WTC11 (cell line): ENCODE data around the gene DISC1. TPM values are rescaled to one million over a fixed set of nuclear protein-coding genes. Genes with fewer than 3 reads are reported as not detected.

Experiments used
- ATAC-seq: fragments of 200-7000 bp; cut with Tn5 transposase; 2 replicates; pipeline ENCODE4 v1.10.0; 2021; ENCODE audit warnings: mild to moderate bottlenecking, moderate library complexity
- CTCF ChIA-PET: fragments of 300-600 bp; sonication (Branson Sonifier 250); formaldehyde crosslinking; loops from one replicate; lab custom pipeline; 2021; ENCODE audit warnings: antibody characterized with exemption; lab: Charles Lee
- POLR2A ChIA-PET: fragments of 350-600 bp; sonication (Branson Sonifier 250); formaldehyde crosslinking; loops from one replicate; lab custom pipeline; 2021; ENCODE audit warnings: antibody characterized with exemption; lab: Charles Lee
- DNase-seq: peaks from one replicate; pipeline ENCODE4 v3.0.0; 2021; ENCODE audit warnings: low spot score
- H3K27ac Mint-ChIP-seq: 2 replicates; pipeline ENCODE4 v1.8.0; 2021; ENCODE audit warnings: mixed read lengths
- H3K27me3 Mint-ChIP-seq: 2 replicates; pipeline ENCODE4 v1.8.0; 2021; ENCODE audit warnings: low read depth, mild to moderate bottlenecking, moderate library complexity, mixed read lengths
- H3K36me3 Mint-ChIP-seq: 2 replicates; pipeline ENCODE4 v1.8.0; 2021; ENCODE audit warnings: mixed read lengths
- H3K4me1 Mint-ChIP-seq: 2 replicates; pipeline ENCODE4 v1.8.0; 2022; ENCODE audit warnings: mixed read lengths
- H3K4me3 Mint-ChIP-seq: 2 replicates; pipeline ENCODE4 v1.8.0; 2021; ENCODE audit warnings: mild to moderate bottlenecking, moderate library complexity, mixed read lengths
- H3K9me3 Mint-ChIP-seq: 2 replicates; pipeline ENCODE4 v1.8.0; 2021; ENCODE audit warnings: mixed read lengths
- CBFB ChIP-seq: sonication (generic); formaldehyde crosslinking; IDR thresholded peaks from 2 replicates; pipeline ENCODE4 v1.8.1; 2022; ENCODE audit warnings: mild to moderate bottlenecking, low read depth, missing genetic modification reagents
- CREB1 ChIP-seq: sonication (generic); formaldehyde crosslinking; IDR thresholded peaks from 2 replicates; pipeline ENCODE4 v1.8.0; 2023; ENCODE audit warnings: mild to moderate bottlenecking, missing genetic modification reagents
- FOXK1 ChIP-seq: sonication (generic); formaldehyde crosslinking; IDR thresholded peaks from 2 replicates; pipeline ENCODE4 v1.8.0; 2022; ENCODE audit warnings: mild to moderate bottlenecking, moderate library complexity, missing genetic modification reagents
- GRHL2 ChIP-seq: fragments of 250-450 bp; sonication (Bioruptor Pico); IDR thresholded peaks from 2 replicates; pipeline ENCODE4 v1.8.0; 2022; ENCODE audit warnings: mild to moderate bottlenecking, moderate library complexity; ENCODE audit not compliant: insufficient replicate concordance, severe bottlenecking
- GTF2I ChIP-seq: fragments of 250-450 bp; sonication (Bioruptor Pico); conservative IDR thresholded peaks from 2 replicates; pipeline ENCODE4 v1.4.0; 2021; ENCODE audit warnings: mild to moderate bottlenecking
- HMGA2 ChIP-seq: fragments of 250-450 bp; sonication (Bioruptor Pico); IDR thresholded peaks from 2 replicates; pipeline ENCODE4 v1.4.0; 2021; ENCODE audit warnings: mild to moderate bottlenecking, moderate library complexity
- JUN ChIP-seq: sonication (generic); formaldehyde crosslinking; IDR thresholded peaks from 2 replicates; pipeline ENCODE4 v1.8.0; 2023; ENCODE audit warnings: mild to moderate bottlenecking, missing genetic modification reagents
- MYBL2 ChIP-seq: sonication (generic); formaldehyde crosslinking; IDR thresholded peaks from 2 replicates; pipeline ENCODE4 v1.8.1; 2023; ENCODE audit warnings: mild to moderate bottlenecking, moderate library complexity, missing genetic modification reagents
- RORB ChIP-seq: fragments of 250-450 bp; sonication (Bioruptor Pico); IDR thresholded peaks from 2 replicates; pipeline ENCODE4 v1.9.0; 2021; ENCODE audit warnings: mild to moderate bottlenecking
- TCF7 ChIP-seq: sonication (generic); formaldehyde crosslinking; IDR thresholded peaks from 2 replicates; pipeline ENCODE4 v1.8.0; 2022; ENCODE audit warnings: mild to moderate bottlenecking, low read depth, missing genetic modification reagents, moderate library complexity
- ZBTB21 ChIP-seq: sonication (generic); formaldehyde crosslinking; IDR thresholded peaks from 2 replicates; pipeline ENCODE4 v1.8.1; 2023; ENCODE audit warnings: mild to moderate bottlenecking, missing genetic modification reagents, borderline replicate concordance
- ZNF416 ChIP-seq: fragments of 250-450 bp; sonication (Bioruptor Pico); IDR thresholded peaks from 2 replicates; pipeline ENCODE4 v1.9.0; 2021; ENCODE audit warnings: mild to moderate bottlenecking, inconsistent platforms
- total RNA-seq: library from RNA; stranded (reverse); gene quantifications from 3 replicates; pipeline ENCODE4 v1.2.3, GENCODE V29; 2021
- TF ChIP-seq, protein P1 (sequence below): sonication (generic); formaldehyde crosslinking; IDR thresholded peaks from 2 replicates; pipeline ENCODE4 v1.8.1; 2023; ENCODE audit warnings: mild to moderate bottlenecking, missing genetic modification reagents
- TF ChIP-seq, protein P2 (sequence below): sonication (generic); formaldehyde crosslinking; IDR thresholded peaks from 2 replicates; pipeline ENCODE4 v1.8.0; 2023; ENCODE audit warnings: missing genetic modification reagents, mild to moderate bottlenecking, borderline replicate concordance
- TF ChIP-seq, protein P3 (sequence below): sonication (generic); formaldehyde crosslinking; IDR thresholded peaks from 2 replicates; pipeline ENCODE4 v1.8.0; 2022; ENCODE audit warnings: mild to moderate bottlenecking, missing genetic modification reagents
- TF ChIP-seq, protein P4 (sequence below): sonication (generic); formaldehyde crosslinking; IDR thresholded peaks from 2 replicates; pipeline ENCODE4 v1.8.0; 2022; ENCODE audit warnings: mild to moderate bottlenecking, missing genetic modification reagents
- TF ChIP-seq, protein P5 (sequence below): sonication (generic); formaldehyde crosslinking; IDR thresholded peaks from 2 replicates; pipeline ENCODE4 v1.8.1; 2022; ENCODE audit warnings: missing genetic modification reagents, borderline replicate concordance
- TF ChIP-seq, protein P6 (sequence below): sonication (generic); formaldehyde crosslinking; IDR thresholded peaks from 2 replicates; pipeline ENCODE4 v1.8.1; 2023; ENCODE audit warnings: mild to moderate bottlenecking, missing genetic modification reagents
- TF ChIP-seq, protein P7 (sequence below): sonication (generic); formaldehyde crosslinking; IDR thresholded peaks from 2 replicates; pipeline ENCODE4 v1.8.1; 2023; ENCODE audit warnings: mild to moderate bottlenecking, missing genetic modification reagents, moderate library complexity

DISC1 gene
- total RNA-seq, 1 experiment from 2014 or later, result 5.5 TPM

DNA sequence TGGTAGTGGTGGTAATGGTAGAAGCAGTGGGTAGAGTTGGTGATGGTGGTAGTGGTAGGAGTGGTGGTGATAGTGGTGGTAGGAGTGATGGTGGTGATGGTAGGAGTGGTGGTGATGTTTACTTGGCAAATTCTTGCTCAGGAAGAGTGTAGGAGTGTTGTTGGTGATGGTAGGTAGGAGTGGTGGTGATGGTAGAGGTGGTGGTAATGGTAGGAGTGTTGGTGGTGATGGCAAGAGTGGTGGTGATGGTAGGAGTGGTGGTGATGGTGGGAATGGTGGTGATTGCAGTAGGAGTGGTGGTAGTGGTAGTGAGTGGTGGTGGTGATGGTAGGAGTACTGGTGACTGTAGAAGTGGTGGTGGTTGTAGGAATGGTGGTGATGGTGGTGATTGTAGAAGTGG is 106.5 kb downstream of the DISC1 start:
- H3K27ac Mint-ChIP-seq, result no peak overlapping the region
- CTCF ChIA-PET, result no interaction called here
- TF ChIP-seq, protein P1, sequence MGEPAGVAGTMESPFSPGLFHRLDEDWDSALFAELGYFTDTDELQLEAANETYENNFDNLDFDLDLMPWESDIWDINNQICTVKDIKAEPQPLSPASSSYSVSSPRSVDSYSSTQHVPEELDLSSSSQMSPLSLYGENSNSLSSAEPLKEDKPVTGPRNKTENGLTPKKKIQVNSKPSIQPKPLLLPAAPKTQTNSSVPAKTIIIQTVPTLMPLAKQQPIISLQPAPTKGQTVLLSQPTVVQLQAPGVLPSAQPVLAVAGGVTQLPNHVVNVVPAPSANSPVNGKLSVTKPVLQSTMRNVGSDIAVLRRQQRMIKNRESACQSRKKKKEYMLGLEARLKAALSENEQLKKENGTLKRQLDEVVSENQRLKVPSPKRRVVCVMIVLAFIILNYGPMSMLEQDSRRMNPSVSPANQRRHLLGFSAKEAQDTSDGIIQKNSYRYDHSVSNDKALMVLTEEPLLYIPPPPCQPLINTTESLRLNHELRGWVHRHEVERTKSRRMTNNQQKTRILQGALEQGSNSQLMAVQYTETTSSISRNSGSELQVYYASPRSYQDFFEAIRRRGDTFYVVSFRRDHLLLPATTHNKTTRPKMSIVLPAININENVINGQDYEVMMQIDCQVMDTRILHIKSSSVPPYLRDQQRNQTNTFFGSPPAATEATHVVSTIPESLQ (CRISPR knock-in tag), result no peak
- TF ChIP-seq HMGA2 (no peak), ZBTB21 (CRISPR knock-in tag) (no peak), RORB (CRISPR knock-in tag) (no peak), TCF7 (CRISPR knock-in tag) (no peak), MYBL2 (CRISPR knock-in tag) (no peak), CREB1 (CRISPR knock-in tag) (no peak), GTF2I (no peak)
- TF ChIP-seq, protein P2, sequence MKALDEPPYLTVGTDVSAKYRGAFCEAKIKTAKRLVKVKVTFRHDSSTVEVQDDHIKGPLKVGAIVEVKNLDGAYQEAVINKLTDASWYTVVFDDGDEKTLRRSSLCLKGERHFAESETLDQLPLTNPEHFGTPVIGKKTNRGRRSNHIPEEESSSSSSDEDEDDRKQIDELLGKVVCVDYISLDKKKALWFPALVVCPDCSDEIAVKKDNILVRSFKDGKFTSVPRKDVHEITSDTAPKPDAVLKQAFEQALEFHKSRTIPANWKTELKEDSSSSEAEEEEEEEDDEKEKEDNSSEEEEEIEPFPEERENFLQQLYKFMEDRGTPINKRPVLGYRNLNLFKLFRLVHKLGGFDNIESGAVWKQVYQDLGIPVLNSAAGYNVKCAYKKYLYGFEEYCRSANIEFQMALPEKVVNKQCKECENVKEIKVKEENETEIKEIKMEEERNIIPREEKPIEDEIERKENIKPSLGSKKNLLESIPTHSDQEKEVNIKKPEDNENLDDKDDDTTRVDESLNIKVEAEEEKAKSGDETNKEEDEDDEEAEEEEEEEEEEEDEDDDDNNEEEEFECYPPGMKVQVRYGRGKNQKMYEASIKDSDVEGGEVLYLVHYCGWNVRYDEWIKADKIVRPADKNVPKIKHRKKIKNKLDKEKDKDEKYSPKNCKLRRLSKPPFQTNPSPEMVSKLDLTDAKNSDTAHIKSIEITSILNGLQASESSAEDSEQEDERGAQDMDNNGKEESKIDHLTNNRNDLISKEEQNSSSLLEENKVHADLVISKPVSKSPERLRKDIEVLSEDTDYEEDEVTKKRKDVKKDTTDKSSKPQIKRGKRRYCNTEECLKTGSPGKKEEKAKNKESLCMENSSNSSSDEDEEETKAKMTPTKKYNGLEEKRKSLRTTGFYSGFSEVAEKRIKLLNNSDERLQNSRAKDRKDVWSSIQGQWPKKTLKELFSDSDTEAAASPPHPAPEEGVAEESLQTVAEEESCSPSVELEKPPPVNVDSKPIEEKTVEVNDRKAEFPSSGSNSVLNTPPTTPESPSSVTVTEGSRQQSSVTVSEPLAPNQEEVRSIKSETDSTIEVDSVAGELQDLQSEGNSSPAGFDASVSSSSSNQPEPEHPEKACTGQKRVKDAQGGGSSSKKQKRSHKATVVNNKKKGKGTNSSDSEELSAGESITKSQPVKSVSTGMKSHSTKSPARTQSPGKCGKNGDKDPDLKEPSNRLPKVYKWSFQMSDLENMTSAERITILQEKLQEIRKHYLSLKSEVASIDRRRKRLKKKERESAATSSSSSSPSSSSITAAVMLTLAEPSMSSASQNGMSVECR, result no peak
- TF ChIP-seq, protein P3, sequence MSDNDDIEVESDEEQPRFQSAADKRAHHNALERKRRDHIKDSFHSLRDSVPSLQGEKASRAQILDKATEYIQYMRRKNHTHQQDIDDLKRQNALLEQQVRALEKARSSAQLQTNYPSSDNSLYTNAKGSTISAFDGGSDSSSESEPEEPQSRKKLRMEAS (CRISPR knock-in tag), result no peak
- TF ChIP-seq, protein P4, sequence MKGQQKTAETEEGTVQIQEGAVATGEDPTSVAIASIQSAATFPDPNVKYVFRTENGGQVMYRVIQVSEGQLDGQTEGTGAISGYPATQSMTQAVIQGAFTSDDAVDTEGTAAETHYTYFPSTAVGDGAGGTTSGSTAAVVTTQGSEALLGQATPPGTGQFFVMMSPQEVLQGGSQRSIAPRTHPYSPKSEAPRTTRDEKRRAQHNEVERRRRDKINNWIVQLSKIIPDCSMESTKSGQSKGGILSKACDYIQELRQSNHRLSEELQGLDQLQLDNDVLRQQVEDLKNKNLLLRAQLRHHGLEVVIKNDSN (CRISPR knock-in tag), result no peak
- TF ChIP-seq, protein P5, sequence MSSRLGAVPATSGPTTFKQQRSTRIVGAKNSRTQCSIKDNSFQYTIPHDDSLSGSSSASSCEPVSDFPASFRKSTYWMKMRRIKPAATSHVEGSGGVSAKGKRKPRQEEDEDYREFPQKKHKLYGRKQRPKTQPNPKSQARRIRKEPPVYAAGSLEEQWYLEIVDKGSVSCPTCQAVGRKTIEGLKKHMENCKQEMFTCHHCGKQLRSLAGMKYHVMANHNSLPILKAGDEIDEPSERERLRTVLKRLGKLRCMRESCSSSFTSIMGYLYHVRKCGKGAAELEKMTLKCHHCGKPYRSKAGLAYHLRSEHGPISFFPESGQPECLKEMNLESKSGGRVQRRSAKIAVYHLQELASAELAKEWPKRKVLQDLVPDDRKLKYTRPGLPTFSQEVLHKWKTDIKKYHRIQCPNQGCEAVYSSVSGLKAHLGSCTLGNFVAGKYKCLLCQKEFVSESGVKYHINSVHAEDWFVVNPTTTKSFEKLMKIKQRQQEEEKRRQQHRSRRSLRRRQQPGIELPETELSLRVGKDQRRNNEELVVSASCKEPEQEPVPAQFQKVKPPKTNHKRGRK (CRISPR knock-in tag), result no peak
- TF ChIP-seq, all 79 proteins: peak for 0
- DNase-seq (no peak), ATAC-seq (no peak)
- no peaks in the 10 kb centered on the region for H3K4me1 Mint-ChIP-seq
- peaks cover 19% of the 10 kb centered on the region for H3K9me3 Mint-ChIP-seq
- no peak overlapping the region for H3K4me3 Mint-ChIP-seq
- no peaks in the 10 kb centered on the region for H3K27me3 Mint-ChIP-seq
- POLR2A ChIA-PET, result no interaction called here
- H3K36me3 Mint-ChIP-seq, result no peaks in the 10 kb centered on the region; the same call in 1 of the 2 replicates

DNA sequence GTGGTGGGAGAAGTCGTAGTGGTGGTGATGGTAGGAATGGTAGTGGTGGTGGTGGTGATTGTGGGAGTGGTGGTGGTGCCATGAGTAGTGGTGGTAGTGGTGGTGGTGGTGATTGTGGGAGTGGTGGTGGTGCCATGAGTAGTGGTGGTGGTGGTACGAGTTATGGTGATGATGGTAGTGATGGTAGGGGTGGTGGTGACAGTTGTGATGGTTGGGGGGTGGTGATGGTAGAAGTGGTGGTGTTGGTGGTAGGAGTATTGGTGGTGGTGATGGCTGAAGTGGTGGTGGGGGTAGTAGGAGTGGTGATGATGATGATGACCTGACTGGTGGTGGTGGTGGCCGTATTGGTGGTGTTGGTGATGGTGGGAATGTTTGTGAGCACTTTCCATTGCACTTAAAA is 107.1 kb downstream of the DISC1 start:
- no peak for TF ChIP-seq TCF7 (CRISPR knock-in tag)
- Mint-ChIP-seq H3K4me1 (no peaks in the 10 kb centered on the region), H3K9me3 (peaks cover 23% of the 10 kb centered on the region), H3K27ac (no peak overlapping the region), H3K27me3 (no peaks in the 10 kb centered on the region), H3K4me3 (no peak overlapping the region), H3K36me3 (no peaks in the 10 kb centered on the region; the same call in 1 of the 2 replicates)
- ChIA-PET CTCF (no interaction called here), POLR2A (no interaction called here)
- DNase-seq (no peak), ATAC-seq (no peak)

DNA sequence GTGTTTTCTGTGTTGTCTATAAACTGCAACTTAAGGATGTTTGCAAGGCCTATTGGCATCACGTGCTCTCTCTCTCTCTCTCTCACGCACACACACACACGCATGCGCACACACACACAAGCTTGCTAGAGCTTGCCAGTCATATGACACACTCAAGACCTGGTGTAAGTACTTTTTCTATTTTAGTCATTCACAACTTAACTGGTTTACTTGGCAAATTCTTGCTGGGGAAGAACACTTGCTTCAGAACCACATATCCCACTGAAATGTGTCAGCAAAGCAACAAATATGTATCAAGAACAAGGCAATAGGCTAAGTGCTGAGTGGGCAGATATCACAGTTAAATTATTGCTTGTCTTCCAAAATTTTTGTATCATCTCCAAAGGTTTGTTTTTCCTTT is 107.8 kb downstream of the DISC1 start:
- ATAC-seq (no peak), DNase-seq (no peak)
- peaks cover 30% of the 10 kb centered on the region for H3K9me3 Mint-ChIP-seq
- H3K36me3 Mint-ChIP-seq, result no peaks in the 10 kb centered on the region; the same call in 1 of the 2 replicates
- no peak overlapping the region for H3K4me3 Mint-ChIP-seq
- CTCF ChIA-PET, result interaction anchor here (1.1 kb wide), 1 partner anchor 72 kb away, joined by 3 read pairs; no protein-coding TSS in a partner anchor
- H3K4me1 Mint-ChIP-seq, result no peaks in the 10 kb centered on the region
- H3K27me3 Mint-ChIP-seq, result 0 out of 2 replicates have a peak, but pooled peaks cover 2% of the 10 kb centered on the region
- POLR2A ChIA-PET, result no interaction called here
- H3K27ac Mint-ChIP-seq, result no peak overlapping the region
- TF ChIP-seq, protein P3 (CRISPR knock-in tag), result no peak
- no peak for TF ChIP-seq ZNF416 (CRISPR knock-in tag)
- TF ChIP-seq FOXK1, result no peak
- TF ChIP-seq, protein P6, sequence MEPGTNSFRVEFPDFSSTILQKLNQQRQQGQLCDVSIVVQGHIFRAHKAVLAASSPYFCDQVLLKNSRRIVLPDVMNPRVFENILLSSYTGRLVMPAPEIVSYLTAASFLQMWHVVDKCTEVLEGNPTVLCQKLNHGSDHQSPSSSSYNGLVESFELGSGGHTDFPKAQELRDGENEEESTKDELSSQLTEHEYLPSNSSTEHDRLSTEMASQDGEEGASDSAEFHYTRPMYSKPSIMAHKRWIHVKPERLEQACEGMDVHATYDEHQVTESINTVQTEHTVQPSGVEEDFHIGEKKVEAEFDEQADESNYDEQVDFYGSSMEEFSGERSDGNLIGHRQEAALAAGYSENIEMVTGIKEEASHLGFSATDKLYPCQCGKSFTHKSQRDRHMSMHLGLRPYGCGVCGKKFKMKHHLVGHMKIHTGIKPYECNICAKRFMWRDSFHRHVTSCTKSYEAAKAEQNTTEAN (CRISPR knock-in tag), result no peak
- TF ChIP-seq, protein P7, sequence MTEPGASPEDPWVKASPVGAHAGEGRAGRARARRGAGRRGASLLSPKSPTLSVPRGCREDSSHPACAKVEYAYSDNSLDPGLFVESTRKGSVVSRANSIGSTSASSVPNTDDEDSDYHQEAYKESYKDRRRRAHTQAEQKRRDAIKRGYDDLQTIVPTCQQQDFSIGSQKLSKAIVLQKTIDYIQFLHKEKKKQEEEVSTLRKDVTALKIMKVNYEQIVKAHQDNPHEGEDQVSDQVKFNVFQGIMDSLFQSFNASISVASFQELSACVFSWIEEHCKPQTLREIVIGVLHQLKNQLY (CRISPR knock-in tag), result no peak
- TF ChIP-seq JUN (CRISPR knock-in tag), result no peak
- TF ChIP-seq GRHL2, result no peak
- TF ChIP-seq CBFB (CRISPR knock-in tag), result no peak
- no peak for TF ChIP-seq CREB1 (CRISPR knock-in tag)
